Stimulated activated CD4-positive, alpha-beta T cell treated with anti-CD3 and anti-CD28 coated beads, Interleukin-4, amount 100 ng/mL, for 48 hours (primary cell): Measurements from ENCODE around the gene LAP3.
"Not testable (repeated sequence)": the region's sequence is repeated elsewhere in the genome, so short reads cannot be mapped to it uniquely, and the experiment has no call there.

Experiments used
- DNase-seq, 2 donors: peaks; one replicate each; pipeline ENCODE4 v3.0.0-alpha.2; 2020; ENCODE audit warnings: low read depth in 2 of 2

Gene LAP3

DNA sequence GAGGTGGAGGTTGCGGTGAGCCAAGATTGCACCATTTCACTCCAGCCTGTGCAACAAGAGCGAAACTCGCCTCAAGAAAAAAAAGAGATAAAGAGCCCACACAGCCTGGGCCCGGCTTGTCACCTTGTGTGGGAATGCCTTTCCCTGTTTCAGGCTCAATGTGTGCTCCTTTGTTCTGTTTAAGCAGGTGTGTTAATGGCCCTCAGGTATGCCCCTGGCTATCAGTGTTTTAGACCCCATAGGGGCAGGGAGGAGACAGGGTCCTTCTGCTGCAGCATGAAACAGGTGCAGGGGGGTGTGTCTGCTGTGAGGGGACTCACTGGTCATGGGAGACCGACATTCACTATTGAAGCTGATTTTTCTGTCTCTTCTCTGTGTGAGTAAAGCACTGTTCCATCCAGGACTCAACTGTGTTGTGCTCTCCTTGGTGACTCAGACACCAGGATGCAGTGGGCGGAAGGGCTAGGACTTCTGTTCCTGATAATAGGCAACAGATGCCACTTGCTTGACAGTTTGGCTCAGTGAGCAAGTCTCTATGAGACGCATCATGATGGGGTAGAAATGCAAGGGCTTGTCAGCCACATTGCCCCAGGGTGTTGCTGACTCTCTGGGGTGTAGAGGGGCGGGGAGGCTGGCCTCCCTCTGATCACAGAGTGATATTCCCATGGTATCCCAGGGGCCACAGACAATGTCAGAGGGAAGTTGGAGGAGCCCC lies 15.6 kb upstream of the LAP3 start:
- no peak for DNase-seq

DNA sequence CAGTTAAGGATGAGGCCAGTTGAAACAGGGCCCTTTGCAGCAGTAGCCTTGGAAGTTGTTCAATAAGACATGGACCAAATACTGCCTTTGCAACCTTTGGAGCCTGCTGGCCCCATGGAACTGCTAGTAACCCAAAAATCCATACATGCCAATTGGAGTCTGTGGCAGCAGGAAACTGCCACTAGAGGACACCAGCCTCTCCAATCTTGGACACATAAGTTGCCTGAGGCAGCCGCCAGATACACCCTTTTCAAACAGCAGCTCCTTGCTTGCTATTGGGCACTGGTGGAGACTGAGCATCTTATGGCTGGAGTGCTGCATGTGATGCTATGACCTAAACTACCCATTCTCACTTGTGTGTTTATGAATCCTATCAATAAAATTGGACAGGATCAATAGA lies 14.8 kb upstream of the LAP3 start:
- DNase-seq: no peak

GRCh38 chr4:17565846-17566245 lies 11.2 kb upstream of the LAP3 start:
- no peak for DNase-seq

DNA sequence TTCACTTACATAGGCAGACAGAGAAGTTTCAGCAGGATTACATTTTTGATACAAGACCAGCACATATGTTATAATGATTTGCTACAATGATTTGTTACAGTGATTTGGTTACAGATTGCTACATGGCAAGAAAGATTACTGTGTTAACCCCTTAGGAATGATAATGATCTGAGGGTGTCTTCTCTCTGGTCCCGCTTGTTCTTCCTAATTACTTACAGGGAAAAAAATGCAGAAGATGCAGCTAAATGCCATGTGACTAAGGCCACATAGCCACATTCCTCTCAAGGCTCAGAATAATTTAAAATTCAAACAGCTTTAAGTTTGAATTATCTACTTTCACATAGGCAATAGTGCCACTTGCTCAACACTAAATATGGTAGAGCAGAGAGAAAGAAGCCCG lies 9.7 kb upstream of the LAP3 start:
- no peak for DNase-seq

GRCh38 chr4:17574206-17574605 lies 2.8 kb upstream of the LAP3 start:
- no peak for DNase-seq

GRCh38 chr4:17575177-17575576 lies 1.8 kb upstream of the LAP3 start:
- DNase-seq: not testable (repeated sequence)

DNA sequence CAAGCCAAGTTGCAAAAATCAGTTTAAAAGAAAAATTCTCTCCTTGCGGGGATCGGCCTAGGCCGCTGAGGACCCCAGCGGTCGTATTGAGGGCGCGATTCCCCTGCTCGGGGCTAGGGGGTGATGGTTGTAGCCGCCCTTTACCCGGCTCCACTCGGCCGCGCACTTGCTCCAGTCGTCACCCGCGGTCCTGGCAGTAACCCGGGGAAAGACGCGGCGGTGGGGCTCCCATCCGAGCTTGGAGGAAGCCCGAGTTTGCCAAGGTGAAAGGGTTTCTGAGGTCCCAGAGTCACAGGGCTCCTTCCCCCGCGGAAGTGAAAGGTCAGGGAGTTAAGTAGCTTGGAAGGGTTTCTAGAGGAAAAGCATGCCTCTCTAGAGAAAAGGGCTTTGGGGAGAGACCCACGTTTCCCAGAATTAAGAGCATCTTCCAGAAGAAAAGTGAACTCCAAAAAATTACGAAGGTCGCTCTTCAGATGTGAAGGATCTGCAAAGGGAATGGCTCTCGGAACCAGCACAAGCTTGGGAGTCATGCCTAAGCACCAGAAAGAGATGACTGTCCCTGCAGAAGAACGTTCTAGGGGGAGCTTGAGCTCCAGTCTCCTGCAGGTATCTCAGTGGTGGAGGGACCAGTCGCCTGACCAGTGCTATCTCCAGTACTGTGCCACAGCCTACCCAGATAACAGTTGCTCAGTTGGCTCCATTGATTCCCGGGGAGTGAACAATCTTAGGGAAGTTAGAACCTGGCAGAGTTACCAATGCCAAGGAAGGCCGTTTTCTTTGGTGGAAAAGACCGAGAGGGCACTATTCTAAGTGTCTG lies 875 bp downstream of the LAP3 start:
- DNase-seq: peak; percentile 11 to 35

GRCh38 chr4:17578482-17578891 lies 1.5 kb downstream of the LAP3 start:
- DNase-seq: no peak

DNA sequence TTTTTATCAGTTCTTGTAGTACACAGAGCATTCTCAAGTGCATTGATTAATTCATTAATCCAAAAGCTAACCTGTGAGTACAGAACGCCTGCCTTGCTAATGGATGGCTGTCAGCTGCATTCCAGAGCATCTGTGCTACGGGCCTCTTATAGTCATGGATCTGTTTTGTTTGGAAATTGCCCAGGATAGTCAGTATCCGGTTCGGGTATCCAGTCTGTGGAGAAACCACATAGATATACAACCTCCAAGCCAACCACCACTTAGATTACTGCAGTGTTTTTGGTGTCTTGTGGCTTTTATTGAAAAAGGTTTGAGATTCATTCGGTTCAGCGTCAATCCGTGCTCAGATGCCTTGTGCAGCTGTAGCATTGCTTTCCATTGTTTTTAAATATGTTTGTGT lies 4.0 kb downstream of the LAP3 start:
- no peak for DNase-seq

DNA sequence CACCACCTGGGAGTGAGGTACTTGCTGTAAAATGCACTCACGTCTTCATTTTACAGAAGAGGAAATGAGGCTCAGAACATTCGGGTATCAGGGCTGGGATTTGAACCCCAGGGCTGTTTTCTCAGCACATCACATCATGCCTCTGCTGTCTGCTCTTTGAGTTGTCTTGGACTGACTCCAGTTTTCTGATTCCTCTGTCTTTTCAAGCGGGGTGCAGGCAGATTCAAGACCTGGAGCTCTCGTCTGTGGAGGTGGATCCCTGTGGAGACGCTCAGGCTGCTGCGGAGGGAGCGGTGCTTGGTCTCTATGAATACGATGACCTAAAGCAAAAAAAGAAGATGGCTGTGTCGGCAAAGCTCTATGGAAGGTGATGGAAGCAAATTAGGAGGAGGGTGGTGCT lies 6.3 kb downstream of the LAP3 start:
- no peak for DNase-seq

DNA sequence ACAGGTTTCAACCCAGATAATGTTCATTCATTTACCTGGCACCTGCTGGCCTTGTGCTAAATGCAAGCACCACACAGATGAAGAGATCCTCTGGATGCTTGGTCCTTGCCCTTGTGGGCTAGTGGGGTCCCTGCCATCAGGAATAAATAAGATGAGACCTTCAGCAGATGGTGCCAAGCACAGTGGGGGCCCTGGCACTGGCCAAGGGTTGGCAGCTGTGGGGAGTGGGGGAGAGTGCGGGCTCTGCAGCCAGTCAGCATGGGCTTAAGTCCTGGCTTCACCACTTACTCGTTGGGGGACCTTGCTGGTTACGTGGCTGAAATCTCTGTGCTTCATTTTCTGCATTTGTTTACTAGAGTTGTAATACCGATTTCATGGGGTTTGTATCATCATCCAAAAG lies 6.9 kb downstream of the LAP3 start:
- DNase-seq: no peak

DNA sequence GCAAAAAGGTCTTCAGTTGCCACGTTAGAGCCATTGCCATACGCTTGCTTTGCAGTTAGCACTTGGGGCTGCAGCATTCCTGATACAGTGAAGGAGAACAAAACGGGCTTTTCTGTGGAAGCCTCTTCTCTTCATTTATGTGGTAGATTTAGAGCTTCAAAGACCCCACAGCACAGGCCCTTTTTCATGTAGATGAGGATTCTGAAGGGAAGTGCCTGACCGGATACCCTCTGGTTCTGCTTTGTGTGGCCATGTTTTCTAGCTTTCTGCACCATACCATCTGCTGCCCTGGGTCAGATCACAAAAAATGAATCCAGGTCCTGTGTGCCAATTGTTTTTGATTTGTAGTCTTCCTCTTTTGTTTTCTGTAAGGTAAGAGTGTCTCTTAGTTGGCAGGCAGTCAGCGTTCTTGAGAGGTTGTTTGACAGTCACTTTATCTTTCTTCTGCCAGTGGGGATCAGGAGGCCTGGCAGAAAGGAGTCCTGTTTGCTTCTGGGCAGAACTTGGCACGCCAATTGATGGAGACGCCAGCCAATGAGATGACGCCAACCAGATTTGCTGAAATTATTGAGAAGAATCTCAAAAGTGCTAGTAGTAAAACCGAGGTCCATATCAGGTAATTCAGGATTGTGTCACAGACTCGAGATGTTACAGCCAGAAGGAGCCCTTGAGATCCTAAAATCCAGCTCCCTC lies 7.7 kb downstream of the LAP3 start:
- DNase-seq: no peak

DNA sequence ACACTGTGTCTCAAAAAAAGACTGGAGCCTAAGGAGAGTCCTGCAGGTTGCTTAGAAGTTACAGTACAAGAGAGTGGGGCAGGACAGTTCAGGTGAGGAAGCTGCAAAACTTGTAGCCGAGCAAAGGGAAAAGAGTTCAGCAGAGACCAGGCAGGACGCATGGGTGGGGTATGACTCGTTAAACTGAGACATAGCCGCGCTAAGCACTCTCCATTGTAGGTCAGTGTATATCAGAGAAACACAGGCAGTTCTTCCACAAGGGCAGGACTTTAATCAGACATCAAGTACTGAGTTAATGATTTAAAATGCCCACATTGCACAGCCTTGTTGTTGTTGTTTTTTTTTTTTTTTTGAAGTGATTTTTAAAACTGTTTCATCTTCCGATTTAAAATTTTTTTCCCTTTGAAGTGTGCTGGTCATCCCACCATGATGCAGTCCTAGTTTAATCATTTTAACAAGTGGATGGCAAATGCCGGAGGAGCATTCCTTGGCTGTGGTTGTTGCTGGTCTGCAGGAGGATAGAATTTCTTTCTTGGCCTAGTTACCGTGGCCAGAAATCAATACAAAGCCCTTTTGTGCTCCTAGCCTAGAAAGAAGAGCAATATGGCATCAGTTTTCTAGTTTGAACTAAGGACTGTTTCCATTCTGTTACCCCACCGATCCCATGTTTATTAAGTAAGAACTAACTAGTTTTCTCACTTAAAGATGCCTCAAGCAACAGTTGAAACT lies 10.3 kb downstream of the LAP3 start:
- no peak for DNase-seq

DNA sequence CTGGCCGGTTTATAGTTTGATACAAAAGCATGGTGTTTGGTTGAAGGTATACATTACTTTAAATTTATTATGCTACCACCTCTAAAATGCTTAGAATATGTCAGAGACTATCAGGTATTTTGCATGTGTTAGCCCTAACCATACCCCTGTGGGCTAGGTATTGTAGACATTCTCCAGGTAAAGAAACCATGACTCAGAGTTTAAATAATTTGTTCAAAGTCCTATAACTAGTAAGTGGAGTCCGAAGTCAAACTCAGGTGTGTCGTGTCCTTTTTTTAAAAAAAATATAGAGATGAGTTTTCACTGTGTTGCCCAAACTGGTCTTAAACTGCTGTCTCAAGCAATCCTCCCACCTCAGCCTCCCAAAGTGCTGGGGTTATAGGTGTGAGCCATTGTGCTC lies 12.4 kb downstream of the LAP3 start:
- no peak for DNase-seq

GRCh38 chr4:17595471-17596005 lies 18.5 kb downstream of the LAP3 start:
- no peak for DNase-seq

GRCh38 chr4:17597517-17597916 lies 20.5 kb downstream of the LAP3 start:
- no peak for DNase-seq

GRCh38 chr4:17599826-17600225 lies 22.8 kb downstream of the LAP3 start:
- DNase-seq: no peak

DNA sequence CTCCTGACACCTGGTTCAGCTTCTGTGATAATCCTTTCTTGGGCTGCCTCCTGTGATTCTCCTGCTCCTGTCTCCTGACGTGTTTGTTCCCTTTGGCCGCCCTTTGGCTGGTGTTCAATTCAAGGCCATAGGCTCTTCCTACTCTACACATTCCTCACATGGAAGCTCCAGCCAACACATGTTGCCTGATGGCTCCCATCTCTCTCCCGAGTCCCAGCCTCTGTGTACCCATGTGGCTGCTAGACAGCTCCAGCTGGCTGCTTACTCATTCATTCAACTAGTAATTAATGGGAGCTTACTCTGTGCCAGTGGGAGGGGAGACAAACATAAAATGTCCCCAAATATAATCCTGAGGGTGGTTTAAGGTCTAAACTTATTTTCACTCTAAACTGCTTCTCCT lies 28.2 kb downstream of the LAP3 start:
- DNase-seq: no peak

DNA sequence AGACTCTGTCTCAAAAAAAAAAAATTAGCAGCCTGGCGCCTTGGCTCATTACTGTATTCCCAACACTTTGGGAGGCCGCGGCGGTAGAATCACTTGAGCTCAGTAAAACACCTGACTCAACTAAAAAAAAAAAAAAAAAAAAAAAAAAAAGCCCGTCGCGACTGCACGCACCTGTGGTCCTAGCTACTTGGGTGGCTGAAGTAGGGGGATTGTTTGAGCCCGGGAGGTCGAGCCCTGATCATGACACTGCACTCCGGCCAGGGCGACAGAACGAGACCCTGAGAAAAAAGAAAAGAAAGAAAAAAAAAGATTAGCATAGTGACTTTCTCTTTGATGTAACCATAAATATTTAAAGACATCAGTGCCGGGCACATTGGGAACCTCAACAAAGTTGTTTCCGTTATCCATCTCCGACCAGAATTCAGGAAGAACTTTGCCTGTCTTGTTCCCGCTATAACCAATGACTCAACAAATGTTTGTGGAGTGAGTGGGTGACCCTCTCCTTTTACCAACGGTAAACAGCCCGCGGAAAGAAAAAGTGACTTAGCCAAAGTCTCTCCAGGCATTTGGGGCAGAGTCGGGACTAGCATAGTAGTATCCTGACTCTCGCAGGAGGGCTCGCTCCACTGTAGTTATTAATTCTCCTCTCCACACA lies 36.9 kb downstream of the LAP3 start:
- DNase-seq: no peak

GRCh38 chr4:17614416-17615299 lies 37.7 kb downstream of the LAP3 start, which contains the start of gene MED28:
TSS of gene MED28 (plus strand) at chr4:17614641. CDS start at chr4:17614655, 14 bp downstream.
- peak; percentile 91 to 92 for DNase-seq
